ENCODE results near the gene ST6GALNAC4. TPM values are rescaled to one million over a fixed set of nuclear protein-coding genes. Genes with fewer than 3 reads are reported as not detected.

ST6GALNAC4 gene
- total RNA-seq, 1 donor from 2014 or later: 18.1 TPM

- ATAC-seq (ENCODE audit: poor library complexity): peak; percentile 76
- intact Hi-C loops (cut with DNase I): loop anchor here (5.0 kb wide), 3 partner anchors 67 to 132 kb away; partner anchors contain the start of genes CDK9, FPGS and TOR2A
- DNase-seq: peak; percentile 93
These were observed 47.3 kb downstream of the ST6GALNAC4 start for GRCh38 chr9:127869310-127870152.

DNA sequence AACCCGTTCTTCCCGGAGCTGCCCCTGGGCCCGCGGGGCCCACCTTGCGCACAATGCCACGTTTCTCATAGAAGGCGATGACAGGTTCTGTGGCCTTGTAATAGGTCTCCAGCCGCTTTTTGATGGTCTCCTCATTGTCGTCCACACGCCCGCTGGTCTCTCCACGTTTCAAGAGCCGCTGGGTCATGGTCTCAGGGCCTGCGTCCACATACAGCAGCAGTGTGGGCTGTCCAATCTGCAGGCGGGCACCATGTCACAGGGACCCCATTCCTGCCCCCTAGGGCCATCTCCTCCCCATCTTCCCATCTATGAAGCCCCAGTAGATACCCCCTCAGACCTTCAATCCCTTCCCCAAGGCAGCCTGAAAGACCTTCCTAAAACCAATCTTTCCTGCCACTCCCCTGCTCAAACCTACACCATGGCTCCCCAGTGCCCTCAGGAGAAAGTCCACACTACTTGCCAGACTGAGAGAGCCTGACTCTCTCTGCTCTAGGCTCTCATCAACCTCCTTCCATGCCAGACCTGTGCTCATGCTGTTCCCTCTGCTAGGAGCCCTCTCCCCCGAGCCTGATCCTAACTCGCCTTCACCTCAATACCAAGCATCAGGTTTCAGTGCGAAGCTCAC is 48.5 kb downstream of the ST6GALNAC4 start:
- no peak for DNase-seq
- intact Hi-C loops (cut with DNase I): loop anchor here (5.0 kb wide), 2 partner anchors 81 to 131 kb away; partner anchors contain the start of genes CDK9 and TOR2A
- no peak for ATAC-seq (ENCODE audit: poor library complexity)

DNA sequence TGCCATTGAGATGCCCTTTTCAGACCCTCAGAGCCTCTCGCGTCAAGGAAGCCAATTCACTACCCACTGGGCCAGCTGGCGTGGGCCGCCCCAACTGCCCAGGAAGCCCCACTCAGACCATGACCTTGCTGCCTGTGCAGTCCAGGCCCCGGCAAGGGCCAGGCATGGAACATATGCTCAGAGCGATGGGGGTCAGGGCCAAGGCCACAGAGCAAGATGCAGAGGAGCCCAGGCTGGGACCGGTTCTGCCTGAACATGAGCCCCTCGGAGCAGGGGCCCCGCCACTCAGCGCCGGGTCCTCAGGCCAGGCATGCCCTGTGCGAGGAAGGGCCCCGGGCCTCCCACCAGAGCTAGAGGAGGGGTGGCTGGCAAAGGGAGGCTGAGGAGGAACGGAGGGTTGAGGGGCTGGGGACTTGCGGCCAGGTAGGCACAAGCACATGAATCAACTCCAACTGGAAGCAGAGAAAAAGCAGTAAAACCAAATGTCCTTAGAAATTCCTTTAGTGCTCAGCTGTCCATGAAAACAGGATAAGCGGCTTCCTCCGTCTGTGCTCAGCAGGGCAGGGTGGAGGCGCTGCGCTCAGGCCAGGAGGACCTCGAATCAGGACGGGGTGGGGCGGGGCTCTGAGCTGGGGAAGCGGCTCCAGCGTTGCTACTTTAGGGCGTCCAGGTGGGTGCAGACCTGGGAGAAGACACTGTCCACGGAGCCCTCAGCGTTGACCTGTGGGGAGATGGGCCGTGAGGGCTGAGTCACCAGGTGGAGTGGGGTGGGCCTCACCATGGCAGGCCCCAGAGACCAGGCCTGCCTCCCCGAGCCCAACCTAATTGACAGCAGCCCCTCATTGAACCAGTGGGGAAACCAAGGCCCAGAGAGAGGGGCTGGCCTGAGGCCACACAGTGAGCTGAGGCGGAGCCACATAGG is 49.2 kb downstream of the ST6GALNAC4 start:
- DNase-seq (peak; percentile 71), ATAC-seq (ENCODE audit: poor library complexity) (no peak)
- intact Hi-C loops (cut with DNase I): loop anchor here (5.0 kb wide), 2 partner anchors 80 to 130 kb away; partner anchors contain the start of genes CDK9 and TOR2A

DNA sequence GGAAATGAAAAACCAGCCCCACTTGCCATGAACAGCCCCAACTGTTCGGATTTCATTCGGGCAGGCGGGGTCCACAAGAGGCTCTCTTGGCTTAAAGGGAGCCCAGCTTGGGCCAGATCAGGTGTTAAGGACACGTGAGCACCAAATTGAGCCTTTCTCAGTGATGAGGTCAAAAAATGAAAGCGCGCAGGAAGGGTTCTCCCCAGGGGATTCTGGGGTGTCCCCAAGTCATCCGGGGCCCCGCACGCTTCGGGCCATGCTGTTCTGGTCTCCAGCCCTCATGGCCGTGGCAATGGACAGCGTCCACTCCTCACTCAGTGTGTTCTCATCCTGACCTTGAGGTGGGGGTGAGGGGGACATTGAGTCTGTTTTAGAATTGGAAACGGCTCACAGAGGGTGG is 50.3 kb downstream of the ST6GALNAC4 start:
- ATAC-seq (ENCODE audit: poor library complexity) (no peak), DNase-seq (no peak)
- intact Hi-C loops (cut with DNase I): loop anchor here (5.0 kb wide), 2 partner anchors 79 to 129 kb away; partner anchors contain the start of genes CDK9 and TOR2A

GRCh38 chr9:127865645-127866464 is 51.0 kb downstream of the ST6GALNAC4 start:
- intact Hi-C loops (cut with DNase I): loop anchor here (5.0 kb wide), 2 partner anchors 79 to 129 kb away; partner anchors contain the start of genes CDK9 and TOR2A
- ATAC-seq (ENCODE audit: poor library complexity) (no peak), DNase-seq (no peak)

DNA sequence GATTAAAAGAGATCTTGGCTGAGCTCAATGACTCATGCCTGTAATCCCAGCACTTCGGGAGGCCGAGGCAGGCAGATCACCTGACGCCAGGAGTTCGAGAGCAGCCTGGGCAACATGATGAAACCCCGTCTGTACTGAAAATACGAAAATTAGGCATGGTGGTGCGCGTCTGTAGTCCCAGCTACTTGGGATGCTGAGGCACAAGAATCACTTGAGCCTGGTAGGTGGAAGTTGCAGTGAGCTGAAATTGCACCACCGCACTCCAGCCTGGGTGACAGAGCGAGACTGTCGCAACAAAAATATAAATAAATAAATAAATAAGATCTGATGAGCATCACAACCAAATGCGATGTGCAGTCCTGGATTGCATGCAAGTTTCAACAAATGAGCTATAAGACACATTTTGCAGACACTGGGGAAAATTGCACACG is 53.6 kb downstream of the ST6GALNAC4 start:
- DNase-seq: no peak
- ATAC-seq (ENCODE audit: poor library complexity): no peak
- intact Hi-C loops (cut with DNase I): no loop called here

DNA sequence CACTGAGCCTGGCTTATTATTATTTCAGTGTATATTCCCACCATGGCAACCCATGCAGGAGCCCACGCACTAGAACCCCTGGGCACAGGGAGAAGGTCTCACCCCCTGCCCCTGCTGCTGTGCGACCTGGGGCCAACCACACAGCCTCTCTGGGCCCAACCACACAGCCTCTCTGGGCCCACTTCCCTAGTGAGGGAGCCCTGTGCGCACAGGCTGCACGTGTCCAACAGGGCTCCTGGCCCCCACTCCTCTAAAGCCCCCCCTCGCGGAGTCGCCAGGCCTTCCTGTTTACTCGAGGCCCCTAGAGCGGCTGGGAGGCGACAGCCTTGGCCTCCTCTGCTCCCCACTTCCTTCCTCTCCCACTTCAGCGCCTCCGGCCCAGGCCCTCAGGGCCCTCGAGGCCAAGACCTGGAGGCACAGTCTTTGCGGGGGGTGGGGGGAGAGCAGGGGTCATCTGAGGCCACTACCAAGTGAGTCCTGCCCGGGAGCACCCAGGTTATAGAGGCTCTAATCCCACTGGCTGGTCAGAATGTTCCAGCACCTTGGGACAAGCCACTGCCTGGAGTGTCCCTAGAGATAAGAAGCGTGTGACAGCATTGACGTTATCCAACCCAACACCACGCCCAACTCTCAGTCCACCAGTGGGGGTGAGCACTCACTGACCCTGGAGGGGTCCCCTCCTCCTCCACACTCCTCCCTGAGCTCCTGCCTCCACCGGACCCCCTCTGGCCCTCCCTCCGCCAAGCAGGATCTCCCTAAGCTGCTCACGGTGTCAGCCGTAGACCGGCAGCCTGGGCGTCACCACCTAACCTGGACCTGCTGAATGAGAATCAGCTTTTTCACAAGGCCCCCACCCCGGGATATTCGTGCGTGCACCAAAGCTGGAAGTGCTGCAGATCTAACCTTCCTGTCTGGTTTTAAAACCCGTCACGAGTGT is 54.5 kb downstream of the ST6GALNAC4 start:
- intact Hi-C loops (cut with DNase I): no loop called here
- ATAC-seq (ENCODE audit: poor library complexity): peak; percentile 76

GRCh38 chr9:127860779-127861178 is 56.1 kb downstream of the ST6GALNAC4 start:
- intact Hi-C loops (cut with DNase I): no loop called here
- ATAC-seq (ENCODE audit: poor library complexity) (no peak), DNase-seq (no peak)

More for the DNA sequence above, 54.5 kb downstream of the ST6GALNAC4 start:
- peak; percentile 91 for DNase-seq

DNA sequence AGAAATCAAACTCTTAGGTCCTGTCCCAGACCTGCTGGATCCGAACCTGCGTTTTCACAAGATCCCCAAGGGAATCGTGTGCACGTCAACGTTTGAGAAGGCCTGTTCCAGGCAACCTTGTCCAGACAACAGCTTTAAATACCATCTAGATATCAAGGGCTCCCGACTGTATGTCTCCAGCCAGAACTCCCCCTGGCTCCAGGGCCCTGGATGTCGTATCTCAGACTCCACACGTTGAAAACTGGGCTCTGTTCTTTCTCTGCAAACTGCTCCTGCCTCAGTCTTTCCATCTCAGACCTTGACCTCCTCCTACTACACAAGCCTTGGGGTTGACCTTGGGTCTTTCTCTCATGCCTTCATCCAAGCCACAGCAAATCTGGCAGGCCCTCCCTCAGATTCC is 56.6 kb downstream of the ST6GALNAC4 start:
- ATAC-seq (ENCODE audit: poor library complexity) (peak; percentile 29), DNase-seq (peak; percentile 44)
- intact Hi-C loops (cut with DNase I): no loop called here

DNA sequence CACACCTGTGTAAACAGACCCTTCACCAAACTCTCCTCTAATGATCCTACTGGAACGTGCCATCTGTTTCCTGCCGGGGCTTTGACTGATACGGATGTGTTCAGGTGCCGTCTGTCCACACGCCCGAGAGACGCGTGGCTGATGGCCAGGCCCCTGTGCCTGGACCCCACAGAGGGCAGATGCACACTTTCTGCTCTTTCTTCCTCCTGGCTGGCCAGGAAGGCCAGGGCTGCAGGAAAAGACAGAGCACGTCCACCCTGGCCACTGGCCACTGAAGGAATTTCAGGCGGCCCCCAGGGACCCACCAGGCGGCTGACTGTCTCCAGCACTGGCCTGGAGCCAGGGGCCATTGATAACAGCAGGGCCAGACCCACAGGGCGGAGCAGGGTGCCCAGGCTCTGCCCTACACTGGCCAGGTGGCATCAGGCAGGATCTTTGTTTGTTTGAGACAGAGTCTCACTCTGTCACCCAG is 58.8 kb downstream of the ST6GALNAC4 start:
- peak; percentile 85 for DNase-seq
- intact Hi-C loops (cut with DNase I): no loop called here
- peak; percentile 18 for ATAC-seq (ENCODE audit: poor library complexity)

Small RNA genes within 50 kb of the gene (microRNA-seq; reads per million reads assigned to microRNA genes)
- not detected for gene MIR4672

Other genes with a start within 250 kb of the ST6GALNAC4 start
- not detected for gene CFAP157, start 210.1 kb downstream of the ST6GALNAC4 start, total RNA-seq
- 13.3 TPM for gene PTRH1, start 201.4 kb downstream of the ST6GALNAC4 start, total RNA-seq
- gene TTC16, start 201.0 kb downstream of the ST6GALNAC4 start, total RNA-seq: 0.48 TPM
- gene TOR2A, start 181.7 kb downstream of the ST6GALNAC4 start, total RNA-seq: 3.3 TPM
- 18.2 TPM for gene SH2D3C, start 138.4 kb downstream of the ST6GALNAC4 start, total RNA-seq
- gene CDK9, start 131.0 kb downstream of the ST6GALNAC4 start, total RNA-seq: 44.4 TPM
- 31.5 TPM for gene FPGS, start 114.2 kb downstream of the ST6GALNAC4 start, total RNA-seq
- 118 TPM for gene ENG, start 62.4 kb downstream of the ST6GALNAC4 start, total RNA-seq
- gene AK1, start 39.4 kb downstream of the ST6GALNAC4 start, total RNA-seq: 932 TPM
- 38.2 TPM for gene ST6GALNAC6, start 17.4 kb downstream of the ST6GALNAC4 start, total RNA-seq
- gene PIP5KL1, start 13.7 kb upstream of the ST6GALNAC4 start, total RNA-seq: 0.48 TPM
- gene DPM2, start 20.8 kb upstream of the ST6GALNAC4 start, total RNA-seq: 9.9 TPM
- 21.8 TPM for gene EEIG1, start 63.9 kb upstream of the ST6GALNAC4 start, total RNA-seq
- 4.5 TPM for gene NAIF1, start 150.3 kb upstream of the ST6GALNAC4 start, total RNA-seq
- 5.0 TPM for gene SLC25A25, start 151.2 kb upstream of the ST6GALNAC4 start, total RNA-seq
- gene PTGES2, start 210.7 kb upstream of the ST6GALNAC4 start, total RNA-seq: 155 TPM
- not detected for gene LCN2, start 232.4 kb upstream of the ST6GALNAC4 start, total RNA-seq
- 31.3 TPM for gene BBLN, start 243.2 kb upstream of the ST6GALNAC4 start, total RNA-seq

Data from Right ventricle myocardium superior (tissue), 1 donor.